SU-DHL-6 (cell line): Measurements from ENCODE around the gene TOP3A.

Experiments
- EZH2phosphoT487 ChIP-seq: fragments of 200-600 bp; sonication (generic), shearing (Covaris generic); conservative IDR thresholded peaks from 2 replicates; pipeline ENCODE4 v1.6.1; 2018; ENCODE audit warnings: mild to moderate bottlenecking, antibody characterized with exemption, low read length, moderate library complexity, mixed read lengths
- TF ChIP-seq, protein P1 (sequence below): fragments of 200-600 bp; sonication (generic); IDR thresholded peaks from one replicate; pipeline ENCODE4 v1.5.1; 2017; ENCODE audit warnings: antibody characterized with exemption, mild to moderate bottlenecking, low read length, moderate library complexity; ENCODE audit not compliant: insufficient read depth, poor library complexity, severe bottlenecking

DNA sequence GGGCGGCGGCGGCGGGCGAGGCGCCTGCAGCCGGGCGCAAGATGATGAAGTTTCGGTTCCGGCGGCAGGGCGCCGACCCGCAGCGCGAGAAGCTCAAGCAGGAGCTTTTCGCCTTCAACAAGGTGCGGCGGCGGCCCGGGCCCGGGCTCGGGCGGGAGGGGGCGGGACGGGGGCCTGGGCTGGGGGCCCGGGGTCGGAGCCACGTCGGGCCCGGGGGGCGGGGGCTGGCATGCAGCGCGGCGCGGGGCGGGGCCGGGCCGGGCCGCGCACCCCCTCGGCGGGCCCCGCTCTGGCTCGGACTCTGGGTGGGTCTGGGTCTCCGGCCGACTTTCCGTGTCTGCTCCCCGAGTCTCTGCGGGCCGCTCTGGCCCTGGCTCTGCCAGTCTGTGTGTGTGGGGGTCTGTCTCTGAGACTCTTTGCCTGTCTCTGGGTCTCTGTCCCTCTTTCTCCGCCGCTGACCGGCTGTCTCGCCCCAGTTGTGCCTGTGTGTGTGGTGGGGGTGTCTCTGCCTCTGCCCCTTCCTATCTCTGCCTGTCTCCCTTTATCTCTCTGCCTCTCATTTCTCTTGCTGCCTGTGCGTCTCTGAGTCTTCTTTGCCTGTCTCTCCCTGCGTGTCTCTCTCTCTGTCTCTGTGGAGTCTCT, 89.0 kb downstream of the TOP3A start:
- TF ChIP-seq, protein P1, sequence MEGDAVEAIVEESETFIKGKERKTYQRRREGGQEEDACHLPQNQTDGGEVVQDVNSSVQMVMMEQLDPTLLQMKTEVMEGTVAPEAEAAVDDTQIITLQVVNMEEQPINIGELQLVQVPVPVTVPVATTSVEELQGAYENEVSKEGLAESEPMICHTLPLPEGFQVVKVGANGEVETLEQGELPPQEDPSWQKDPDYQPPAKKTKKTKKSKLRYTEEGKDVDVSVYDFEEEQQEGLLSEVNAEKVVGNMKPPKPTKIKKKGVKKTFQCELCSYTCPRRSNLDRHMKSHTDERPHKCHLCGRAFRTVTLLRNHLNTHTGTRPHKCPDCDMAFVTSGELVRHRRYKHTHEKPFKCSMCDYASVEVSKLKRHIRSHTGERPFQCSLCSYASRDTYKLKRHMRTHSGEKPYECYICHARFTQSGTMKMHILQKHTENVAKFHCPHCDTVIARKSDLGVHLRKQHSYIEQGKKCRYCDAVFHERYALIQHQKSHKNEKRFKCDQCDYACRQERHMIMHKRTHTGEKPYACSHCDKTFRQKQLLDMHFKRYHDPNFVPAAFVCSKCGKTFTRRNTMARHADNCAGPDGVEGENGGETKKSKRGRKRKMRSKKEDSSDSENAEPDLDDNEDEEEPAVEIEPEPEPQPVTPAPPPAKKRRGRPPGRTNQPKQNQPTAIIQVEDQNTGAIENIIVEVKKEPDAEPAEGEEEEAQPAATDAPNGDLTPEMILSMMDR: no peak
- no peak for TF ChIP-seq EZH2phosphoT487
